Tibial nerve (tissue), 4 donors: Measurements from ENCODE around the gene CARMIL1. TPM values are rescaled to one million over a fixed set of nuclear protein-coding genes. Genes with fewer than 3 reads are reported as not detected.

ENCODE experiments used
- DNase-seq, 2 donors: peaks; one replicate each; pipeline ENCODE4 v3.0.0-alpha.2; 2019; ENCODE audit warnings: low spot score in 2 of 2
- H3K27ac ChIP-seq, 4 donors: fragments of 200-600 bp; sonication (generic) in 3 of 4; one replicate each; pipeline ENCODE4 v1.5.1; 2017 to 2019; ENCODE audit warnings: mild to moderate bottlenecking in 1 of 4
- H3K27me3 ChIP-seq, 2 donors: fragments of 200-600 bp; sonication (generic) in 1 of 2; one replicate each; pipeline versions ENCODE4 v1.5.1 to v1.6.0; 2017 to 2019
- H3K36me3 ChIP-seq, 3 donors: fragments of 200-600 bp; sonication (generic); one replicate each; pipeline ENCODE4 v1.5.1; 2018 to 2019
- H3K4me1 ChIP-seq, 4 donors: fragments of 200-600 bp; sonication (generic) in 3 of 4; one replicate each; pipeline ENCODE4 v1.5.1; 2017 to 2019
- H3K4me3 ChIP-seq, 4 donors: fragments of 200-600 bp; sonication (generic) in 3 of 4; one replicate each; pipeline ENCODE4 v1.5.1; 2017 to 2019; ENCODE audit warnings: mild to moderate bottlenecking in 1 of 4, moderate library complexity in 1 of 4
- H3K9me3 ChIP-seq, 4 donors: fragments of 200-600 bp; sonication (generic) in 3 of 4; one replicate each; pipeline ENCODE4 v1.5.1; 2017 to 2019
- EP300 ChIP-seq, 2 donors: sonication (generic); formaldehyde crosslinking; IDR thresholded peaks; one replicate each; pipeline ENCODE4 v1.6.1; 2017; ENCODE audit warnings: antibody characterized with exemption in 2 of 2, mild to moderate bottlenecking in 1 of 2
- POLR2A ChIP-seq, 2 donors: fragments of 450-650 bp; IDR thresholded peaks; one replicate each; pipeline ENCODE4 v1.6.1; 2017; ENCODE audit warnings: antibody characterized with exemption in 2 of 2, mild to moderate bottlenecking in 2 of 2, moderate library complexity in 2 of 2
- WGBS, 2 donors: methylation state at CpG; one replicate each; pipeline ENCODE4 v1.1.5; 2018; 5-methylcytosine and 5-hydroxymethylcytosine counted together
- total RNA-seq, 4 donors: library from RNA; depleted of rRNA; stranded (reverse); fragments of >200 nt; gene quantifications; one replicate each; pipeline ENCODE4 v1.1.0, GENCODE V29; 2016
- TF ChIP-seq, protein P1 (sequence below), 5 experiments: fragments of 200-600 bp in 3 of 5; fragments of 450-650 bp in 2 of 5; sonication (generic) in 3 of 5; IDR thresholded peaks; one replicate each; pipeline ENCODE4 v1.5.1; 2016 to 2019; ENCODE audit warnings: antibody characterized with exemption in 5 of 5, mild to moderate bottlenecking in 3 of 5, moderate library complexity in 2 of 5

CARMIL1 gene
- total RNA-seq, 4 donors from 2014 or later = 29.1 to 43.5 (median 34.1) TPM

DNA sequence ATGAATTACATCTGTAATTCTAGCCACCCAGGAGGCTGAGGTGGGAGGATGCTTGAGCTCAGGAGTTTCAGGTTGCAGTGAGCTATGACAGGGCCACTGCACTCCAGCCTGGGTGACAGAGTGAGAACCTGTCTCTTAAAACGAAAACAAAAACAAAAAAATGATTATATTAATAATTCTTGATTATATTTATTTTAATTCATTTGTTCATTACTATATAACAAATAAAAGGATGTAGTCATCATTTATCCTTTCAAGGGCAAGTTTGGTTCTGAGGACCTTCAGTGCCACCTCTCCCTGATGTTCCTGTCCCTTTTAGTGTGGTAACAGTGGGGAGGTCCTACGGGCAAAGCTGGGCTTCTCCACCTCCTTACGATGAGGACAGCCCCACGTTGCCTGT, 205.7 kb downstream of the CARMIL1 start:
- H3K36me3 ChIP-seq = no peaks in the 10 kb centered on the region
- no peaks in the 10 kb centered on the region for H3K27me3 ChIP-seq
- DNase-seq = no peak
- H3K27ac ChIP-seq = no peak overlapping the region
- H3K4me3 ChIP-seq = no peak overlapping the region
- H3K4me1 ChIP-seq = peaks cover 0 to 3% (median 0%) of the 10 kb centered on the region in 4 donors
- no peak for TF ChIP-seq EP300 (IDR thresholded peaks at IDR 0.05)
- no peaks in the 10 kb centered on the region for H3K9me3 ChIP-seq
- 84 to 91% methylated on average over 4 of the region's 4 CpGs for whole genome bisulfite sequencing, 2 donors

GRCh38 chr6:25485821-25486534, 206.8 kb downstream of the CARMIL1 start:
- no peak for DNase-seq
- H3K27ac ChIP-seq = no peak overlapping the region
- WGBS, 2 donors = 53% methylated on average over 8 of the region's 8 CpGs

GRCh38 chr6:25486550-25486949, 207.4 kb downstream of the CARMIL1 start:
- no peak overlapping the region for H3K4me3 ChIP-seq
- no peak for DNase-seq
- no peaks in the 10 kb centered on the region for H3K36me3 ChIP-seq
- peaks cover 0 to 9% (median 0%) of the 10 kb centered on the region in 4 donors for H3K4me1 ChIP-seq
- H3K9me3 ChIP-seq = no peaks in the 10 kb centered on the region
- no peaks in the 10 kb centered on the region for H3K27me3 ChIP-seq
- TF ChIP-seq, protein P1, sequence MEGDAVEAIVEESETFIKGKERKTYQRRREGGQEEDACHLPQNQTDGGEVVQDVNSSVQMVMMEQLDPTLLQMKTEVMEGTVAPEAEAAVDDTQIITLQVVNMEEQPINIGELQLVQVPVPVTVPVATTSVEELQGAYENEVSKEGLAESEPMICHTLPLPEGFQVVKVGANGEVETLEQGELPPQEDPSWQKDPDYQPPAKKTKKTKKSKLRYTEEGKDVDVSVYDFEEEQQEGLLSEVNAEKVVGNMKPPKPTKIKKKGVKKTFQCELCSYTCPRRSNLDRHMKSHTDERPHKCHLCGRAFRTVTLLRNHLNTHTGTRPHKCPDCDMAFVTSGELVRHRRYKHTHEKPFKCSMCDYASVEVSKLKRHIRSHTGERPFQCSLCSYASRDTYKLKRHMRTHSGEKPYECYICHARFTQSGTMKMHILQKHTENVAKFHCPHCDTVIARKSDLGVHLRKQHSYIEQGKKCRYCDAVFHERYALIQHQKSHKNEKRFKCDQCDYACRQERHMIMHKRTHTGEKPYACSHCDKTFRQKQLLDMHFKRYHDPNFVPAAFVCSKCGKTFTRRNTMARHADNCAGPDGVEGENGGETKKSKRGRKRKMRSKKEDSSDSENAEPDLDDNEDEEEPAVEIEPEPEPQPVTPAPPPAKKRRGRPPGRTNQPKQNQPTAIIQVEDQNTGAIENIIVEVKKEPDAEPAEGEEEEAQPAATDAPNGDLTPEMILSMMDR (IDR thresholded peaks at IDR 0.05) = no peak
- TF ChIP-seq EP300 (IDR thresholded peaks at IDR 0.05) (no peak), POLR2A (IDR thresholded peaks at IDR 0.05) (no peak)
- H3K27ac ChIP-seq = no peak overlapping the region
- 65 to 66% methylated on average over 3 of the region's 3 CpGs for WGBS, 2 donors

More at GRCh38 chr6:25485821-25486534, 206.8 kb downstream of the CARMIL1 start:
- Histone ChIP-seq H3K4me3 (no peak overlapping the region), H3K36me3 (no peaks in the 10 kb centered on the region), H3K9me3 (no peaks in the 10 kb centered on the region), H3K27me3 (no peaks in the 10 kb centered on the region), H3K4me1 (peaks cover 0 to 9% (median 0%) of the 10 kb centered on the region in 4 donors)
- TF ChIP-seq EP300 (IDR thresholded peaks at IDR 0.05) (no peak), POLR2A (IDR thresholded peaks at IDR 0.05) (no peak)
- TF ChIP-seq, protein P1 (IDR thresholded peaks at IDR 0.05) = no peak

DNA sequence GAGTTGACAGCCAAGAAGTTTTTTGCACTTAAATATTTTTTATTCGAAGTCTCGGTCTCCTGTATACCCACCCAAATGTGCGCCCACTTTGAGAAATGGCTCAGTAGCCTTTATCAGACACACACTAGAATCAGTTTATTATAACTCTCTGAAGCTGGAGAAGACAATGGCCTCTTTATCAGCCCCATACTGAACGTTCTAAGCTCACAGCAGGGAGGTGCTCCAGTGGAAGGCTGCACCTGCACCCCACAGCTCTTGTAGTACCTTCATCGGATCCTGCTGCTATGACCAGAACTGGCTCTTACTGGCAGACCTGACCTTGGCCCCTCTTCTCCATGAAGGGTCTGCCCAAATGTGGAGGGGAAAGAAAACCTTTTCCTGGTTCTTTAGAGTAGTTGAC, 207.8 kb downstream of the CARMIL1 start:
- peaks cover 0 to 9% (median 0%) of the 10 kb centered on the region in 4 donors for H3K4me1 ChIP-seq
- no peak overlapping the region for H3K4me3 ChIP-seq
- 65 to 70% methylated on average over 5 of the region's 5 CpGs for WGBS, 2 donors
- no peak for TF ChIP-seq POLR2A (IDR thresholded peaks at IDR 0.05)
- TF ChIP-seq, protein P1 (IDR thresholded peaks at IDR 0.05) = no peak
- no peaks in the 10 kb centered on the region for H3K36me3 ChIP-seq
- H3K27ac ChIP-seq = no peak overlapping the region
- no peaks in the 10 kb centered on the region for H3K9me3 ChIP-seq
- no peaks in the 10 kb centered on the region for H3K27me3 ChIP-seq
- DNase-seq = no peak

- TF ChIP-seq EP300 (IDR thresholded peaks at IDR 0.05) = no peak
- no peak for TF ChIP-seq POLR2A (IDR thresholded peaks at IDR 0.05)
- no peaks in the 10 kb centered on the region for H3K27me3 ChIP-seq
- H3K36me3 ChIP-seq = no peaks in the 10 kb centered on the region
- H3K4me1 ChIP-seq = peaks cover 0 to 9% (median 0%) of the 10 kb centered on the region in 4 donors
- no peak overlapping the region for H3K4me3 ChIP-seq
- DNase-seq = no peak
- no peak overlapping the region for H3K27ac ChIP-seq
- WGBS, 2 donors = 94 to 96% methylated on average over 3 of the region's 3 CpGs
- no peaks in the 10 kb centered on the region for H3K9me3 ChIP-seq
Measured at GRCh38 chr6:25488156-25488555, 209.0 kb downstream of the CARMIL1 start.

GRCh38 chr6:25489399-25489798, 210.2 kb downstream of the CARMIL1 start:
- Histone ChIP-seq H3K4me1 (peaks cover 0 to 9% (median 0%) of the 10 kb centered on the region in 4 donors), H3K4me3 (no peak overlapping the region), H3K36me3 (no peaks in the 10 kb centered on the region), H3K9me3 (no peaks in the 10 kb centered on the region), H3K27me3 (no peaks in the 10 kb centered on the region), H3K27ac (peak overlapping the region in 2 of 4 donors; percentile 6 to 48)
- 81 to 83% methylated on average over 3 of the region's 3 CpGs for WGBS, 2 donors
- no peak for DNase-seq
- TF ChIP-seq, protein P1 (IDR thresholded peaks at IDR 0.05) = no peak
- TF ChIP-seq POLR2A (IDR thresholded peaks at IDR 0.05) (no peak), EP300 (IDR thresholded peaks at IDR 0.05) (no peak)
